SK-N-SH treated with all-trans-retinoic acid at 6 μM for 48 hours (cell line): ENCODE results near the gene MAML2.

ENCODE experiments used
- ATAC-seq: fragments of 200-7000 bp; cut with Tn5 transposase; 3 replicates; pipeline ENCODE4 v1.9.1; 2020; ENCODE audit warnings: mild to moderate bottlenecking, moderate library complexity
- ARNTL ChIP-seq: fragments of 450-650 bp; formaldehyde crosslinking; IDR thresholded peaks from 2 replicates; pipeline ENCODE4 v1.5.0; 2020; ENCODE audit warnings: low read depth, mild to moderate bottlenecking, moderate library complexity, borderline replicate concordance
- BACH2 ChIP-seq: fragments of 250-450 bp; sonication (Bioruptor Pico); IDR thresholded peaks from 2 replicates; pipeline ENCODE4 v1.9.0; 2021; ENCODE audit warnings: mild to moderate bottlenecking, borderline replicate concordance
- CSDC2 ChIP-seq: fragments of 250-450 bp; sonication (Bioruptor Pico); IDR thresholded peaks from 2 replicates; pipeline ENCODE4 v1.5.0; 2020; ENCODE audit warnings: mild to moderate bottlenecking, moderate library complexity
- GLIS3 ChIP-seq: fragments of 250-450 bp; sonication (Bioruptor Pico); IDR thresholded peaks from 2 replicates; pipeline ENCODE4 v1.5.0; 2020; ENCODE audit warnings: mild to moderate bottlenecking, moderate library complexity
- ISL1 ChIP-seq: fragments of 250-450 bp; sonication (Bioruptor Pico); IDR thresholded peaks from 2 replicates; pipeline ENCODE4 v2.1.2; 2022; ENCODE audit warnings: mild to moderate bottlenecking, moderate library complexity
- OSR1 ChIP-seq: fragments of 250-450 bp; sonication (Bioruptor Pico); IDR thresholded peaks from 2 replicates; pipeline ENCODE4 v1.8.0; 2022; ENCODE audit warnings: moderate library complexity, mild to moderate bottlenecking, inconsistent platforms
- PATZ1 ChIP-seq: fragments of 250-450 bp; sonication (Bioruptor Pico); IDR thresholded peaks from 2 replicates; pipeline ENCODE4 v1.8.0; 2020; ENCODE audit warnings: mild to moderate bottlenecking, moderate library complexity, borderline replicate concordance
- PPARA ChIP-seq: fragments of 250-450 bp; sonication (Bioruptor Pico); IDR thresholded peaks from 2 replicates; pipeline ENCODE4 v1.5.0; 2020; ENCODE audit warnings: mild to moderate bottlenecking, borderline replicate concordance
- RARB ChIP-seq: fragments of 250-450 bp; sonication (Bioruptor Pico); IDR thresholded peaks from 2 replicates; pipeline ENCODE4 v1.8.0; 2021; ENCODE audit warnings: mild to moderate bottlenecking, moderate library complexity
- SNAI2 ChIP-seq: fragments of 250-450 bp; sonication (Bioruptor Pico); IDR thresholded peaks from 2 replicates; pipeline ENCODE4 v1.5.0; 2020; ENCODE audit warnings: mild to moderate bottlenecking, moderate library complexity
- TCF4 ChIP-seq: fragments of 250-450 bp; sonication (Bioruptor Pico); IDR thresholded peaks from 2 replicates; pipeline ENCODE4 v1.8.0; 2021; ENCODE audit warnings: mild to moderate bottlenecking, moderate library complexity, borderline replicate concordance
- TOX ChIP-seq: fragments of 250-450 bp; sonication (Bioruptor Pico); IDR thresholded peaks from 2 replicates; pipeline ENCODE4 v1.8.0; 2021; ENCODE audit warnings: mild to moderate bottlenecking, moderate library complexity, borderline replicate concordance
- ZC3H10 ChIP-seq: fragments of 250-450 bp; sonication (Bioruptor Pico); IDR thresholded peaks from 2 replicates; pipeline ENCODE4 v1.5.1; 2021; ENCODE audit warnings: mild to moderate bottlenecking, moderate library complexity
- ZFP3 ChIP-seq: fragments of 250-450 bp; sonication (Bioruptor Pico); IDR thresholded peaks from 2 replicates; pipeline ENCODE4 v1.5.0; 2020; ENCODE audit warnings: mild to moderate bottlenecking, moderate library complexity
- ZNF565 ChIP-seq: fragments of 450-650 bp; formaldehyde crosslinking; conservative IDR thresholded peaks from 2 replicates; pipeline ENCODE4 v1.5.0; 2020; ENCODE audit warnings: low read depth, mild to moderate bottlenecking, moderate library complexity
- ZNF70 ChIP-seq: fragments of 450-650 bp; formaldehyde crosslinking; IDR thresholded peaks from 2 replicates; pipeline ENCODE4 v1.5.0; 2020; ENCODE audit warnings: mild to moderate bottlenecking, moderate library complexity
- ZNF8 ChIP-seq: fragments of 450-650 bp; formaldehyde crosslinking; IDR thresholded peaks from 2 replicates; pipeline ENCODE4 v1.5.0; 2020; ENCODE audit warnings: mild to moderate bottlenecking, moderate library complexity
- TF ChIP-seq, protein P1 (sequence below): fragments of 250-450 bp; sonication (Bioruptor Pico); IDR thresholded peaks from 2 replicates; pipeline ENCODE4 v1.5.0; 2020; ENCODE audit warnings: mild to moderate bottlenecking, moderate library complexity
- TF ChIP-seq, protein P2 (sequence below): fragments of 250-450 bp; sonication (Bioruptor Pico); IDR thresholded peaks from 2 replicates; pipeline ENCODE4 v1.5.1; 2021; ENCODE audit warnings: mild to moderate bottlenecking, moderate library complexity
- TF ChIP-seq, protein P3 (sequence below): fragments of 250-450 bp; sonication (Bioruptor Pico); IDR thresholded peaks from 2 replicates; pipeline ENCODE4 v1.5.1; 2020; ENCODE audit warnings: low read depth, mild to moderate bottlenecking, moderate library complexity
- TF ChIP-seq, protein P4 (sequence below): fragments of 250-450 bp; sonication (Bioruptor Pico); IDR thresholded peaks from 2 replicates; pipeline ENCODE4 v1.8.0; 2021; ENCODE audit warnings: low read depth, mild to moderate bottlenecking, moderate library complexity, borderline replicate concordance

MAML2 gene

DNA sequence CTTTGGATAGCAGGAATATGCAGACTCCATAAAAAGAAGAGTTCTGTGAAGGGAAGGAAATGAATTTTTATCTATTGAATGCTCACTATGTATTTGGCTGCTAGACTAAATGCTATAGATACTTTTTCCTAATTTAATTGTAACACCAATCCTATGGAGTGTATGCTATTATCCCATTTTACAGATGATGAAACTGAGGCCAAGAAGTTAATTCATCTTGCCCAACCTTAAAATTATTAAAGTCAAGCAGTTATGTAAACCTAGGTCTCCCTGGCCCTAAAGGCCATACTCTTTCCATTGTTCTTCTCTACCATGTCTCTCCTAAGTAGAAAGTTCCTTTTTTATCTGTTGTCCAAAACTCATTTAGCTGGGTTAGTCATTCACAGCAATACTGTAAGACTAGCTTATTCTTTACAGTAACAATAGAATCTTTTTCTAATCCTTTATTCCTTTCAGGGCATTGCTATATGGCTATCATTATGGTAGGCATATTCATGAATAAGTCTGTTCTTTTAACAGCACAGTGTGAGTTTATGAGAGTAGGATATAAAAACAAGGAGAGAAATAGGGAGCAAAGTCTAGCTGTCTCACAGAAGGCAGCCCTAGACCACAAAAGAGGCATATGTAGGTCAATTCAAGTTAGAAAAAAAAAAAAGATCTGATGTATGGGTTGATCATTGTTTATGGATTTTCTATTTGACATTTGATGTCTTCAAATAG, 50.5 kb downstream of the MAML2 start:
- no peak for TF ChIP-seq ZFP3 (CRISPR knock-in tag)
- TF ChIP-seq OSR1 (CRISPR knock-in tag): no peak
- no peak for TF ChIP-seq GLIS3 (CRISPR knock-in tag)
- TF ChIP-seq PPARA: no peak
- TF ChIP-seq, protein P1, sequence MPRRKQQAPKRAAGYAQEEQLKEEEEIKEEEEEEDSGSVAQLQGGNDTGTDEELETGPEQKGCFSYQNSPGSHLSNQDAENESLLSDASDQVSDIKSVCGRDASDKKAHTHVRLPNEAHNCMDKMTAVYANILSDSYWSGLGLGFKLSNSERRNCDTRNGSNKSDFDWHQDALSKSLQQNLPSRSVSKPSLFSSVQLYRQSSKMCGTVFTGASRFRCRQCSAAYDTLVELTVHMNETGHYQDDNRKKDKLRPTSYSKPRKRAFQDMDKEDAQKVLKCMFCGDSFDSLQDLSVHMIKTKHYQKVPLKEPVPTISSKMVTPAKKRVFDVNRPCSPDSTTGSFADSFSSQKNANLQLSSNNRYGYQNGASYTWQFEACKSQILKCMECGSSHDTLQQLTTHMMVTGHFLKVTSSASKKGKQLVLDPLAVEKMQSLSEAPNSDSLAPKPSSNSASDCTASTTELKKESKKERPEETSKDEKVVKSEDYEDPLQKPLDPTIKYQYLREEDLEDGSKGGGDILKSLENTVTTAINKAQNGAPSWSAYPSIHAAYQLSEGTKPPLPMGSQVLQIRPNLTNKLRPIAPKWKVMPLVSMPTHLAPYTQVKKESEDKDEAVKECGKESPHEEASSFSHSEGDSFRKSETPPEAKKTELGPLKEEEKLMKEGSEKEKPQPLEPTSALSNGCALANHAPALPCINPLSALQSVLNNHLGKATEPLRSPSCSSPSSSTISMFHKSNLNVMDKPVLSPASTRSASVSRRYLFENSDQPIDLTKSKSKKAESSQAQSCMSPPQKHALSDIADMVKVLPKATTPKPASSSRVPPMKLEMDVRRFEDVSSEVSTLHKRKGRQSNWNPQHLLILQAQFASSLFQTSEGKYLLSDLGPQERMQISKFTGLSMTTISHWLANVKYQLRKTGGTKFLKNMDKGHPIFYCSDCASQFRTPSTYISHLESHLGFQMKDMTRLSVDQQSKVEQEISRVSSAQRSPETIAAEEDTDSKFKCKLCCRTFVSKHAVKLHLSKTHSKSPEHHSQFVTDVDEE (CRISPR knock-in tag): no peak
- peak; percentile 66; the same call in 1 of the 2 replicates for TF ChIP-seq ZNF8 (CRISPR knock-in tag)
- TF ChIP-seq, all 23 proteins: peak for 1
- ATAC-seq: peak; percentile 32; the same call in 2 of the 3 replicates

DNA sequence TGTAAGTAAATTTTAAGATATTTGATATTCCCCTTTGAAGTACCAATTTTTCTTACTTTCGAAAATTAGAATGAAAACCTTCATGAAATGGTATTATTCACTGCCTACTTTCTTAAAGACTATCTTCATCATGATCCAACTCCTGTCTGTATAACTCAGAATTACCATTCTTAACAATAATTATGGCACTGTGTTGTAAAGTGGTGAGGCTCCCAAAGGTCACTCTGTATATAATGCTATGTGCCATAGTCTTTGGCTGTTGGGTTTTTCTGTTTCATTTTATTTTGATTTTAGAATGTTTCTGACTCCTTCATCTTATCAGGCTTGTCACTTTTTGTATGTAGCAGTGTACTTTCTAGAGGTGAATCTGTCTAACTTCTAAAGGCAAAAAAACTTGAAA, 52.4 kb downstream of the MAML2 start:
- TF ChIP-seq ZC3H10 (CRISPR knock-in tag) (no peak), BACH2 (CRISPR knock-in tag) (no peak), CSDC2 (CRISPR knock-in tag) (no peak), TCF4 (no peak), ZFP3 (CRISPR knock-in tag) (no peak), GLIS3 (CRISPR knock-in tag) (no peak), ARNTL (CRISPR knock-in tag) (no peak), SNAI2 (CRISPR knock-in tag) (no peak), ISL1 (CRISPR knock-in tag) (no peak), OSR1 (CRISPR knock-in tag) (no peak), RARB (CRISPR knock-in tag) (no peak), ZNF565 (no peak), TOX (no peak), ZNF70 (CRISPR knock-in tag) (no peak), PATZ1 (no peak), ZNF8 (CRISPR knock-in tag) (no peak)
- TF ChIP-seq, protein P1 (CRISPR knock-in tag): no peak
- TF ChIP-seq, protein P2, sequence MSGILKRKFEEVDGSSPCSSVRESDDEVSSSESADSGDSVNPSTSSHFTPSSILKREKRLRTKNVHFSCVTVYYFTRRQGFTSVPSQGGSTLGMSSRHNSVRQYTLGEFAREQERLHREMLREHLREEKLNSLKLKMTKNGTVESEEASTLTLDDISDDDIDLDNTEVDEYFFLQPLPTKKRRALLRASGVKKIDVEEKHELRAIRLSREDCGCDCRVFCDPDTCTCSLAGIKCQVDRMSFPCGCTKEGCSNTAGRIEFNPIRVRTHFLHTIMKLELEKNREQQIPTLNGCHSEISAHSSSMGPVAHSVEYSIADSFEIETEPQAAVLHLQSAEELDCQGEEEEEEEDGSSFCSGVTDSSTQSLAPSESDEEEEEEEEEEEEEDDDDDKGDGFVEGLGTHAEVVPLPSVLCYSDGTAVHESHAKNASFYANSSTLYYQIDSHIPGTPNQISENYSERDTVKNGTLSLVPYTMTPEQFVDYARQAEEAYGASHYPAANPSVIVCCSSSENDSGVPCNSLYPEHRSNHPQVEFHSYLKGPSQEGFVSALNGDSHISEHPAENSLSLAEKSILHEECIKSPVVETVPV: no peak
- TF ChIP-seq, protein P3, sequence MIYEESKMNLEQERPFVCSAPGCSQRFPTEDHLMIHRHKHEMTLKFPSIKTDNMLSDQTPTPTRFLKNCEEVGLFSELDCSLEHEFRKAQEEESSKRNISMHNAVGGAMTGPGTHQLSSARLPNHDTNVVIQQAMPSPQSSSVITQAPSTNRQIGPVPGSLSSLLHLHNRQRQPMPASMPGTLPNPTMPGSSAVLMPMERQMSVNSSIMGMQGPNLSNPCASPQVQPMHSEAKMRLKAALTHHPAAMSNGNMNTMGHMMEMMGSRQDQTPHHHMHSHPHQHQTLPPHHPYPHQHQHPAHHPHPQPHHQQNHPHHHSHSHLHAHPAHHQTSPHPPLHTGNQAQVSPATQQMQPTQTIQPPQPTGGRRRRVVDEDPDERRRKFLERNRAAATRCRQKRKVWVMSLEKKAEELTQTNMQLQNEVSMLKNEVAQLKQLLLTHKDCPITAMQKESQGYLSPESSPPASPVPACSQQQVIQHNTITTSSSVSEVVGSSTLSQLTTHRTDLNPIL (CRISPR knock-in tag): no peak
- TF ChIP-seq, protein P4, sequence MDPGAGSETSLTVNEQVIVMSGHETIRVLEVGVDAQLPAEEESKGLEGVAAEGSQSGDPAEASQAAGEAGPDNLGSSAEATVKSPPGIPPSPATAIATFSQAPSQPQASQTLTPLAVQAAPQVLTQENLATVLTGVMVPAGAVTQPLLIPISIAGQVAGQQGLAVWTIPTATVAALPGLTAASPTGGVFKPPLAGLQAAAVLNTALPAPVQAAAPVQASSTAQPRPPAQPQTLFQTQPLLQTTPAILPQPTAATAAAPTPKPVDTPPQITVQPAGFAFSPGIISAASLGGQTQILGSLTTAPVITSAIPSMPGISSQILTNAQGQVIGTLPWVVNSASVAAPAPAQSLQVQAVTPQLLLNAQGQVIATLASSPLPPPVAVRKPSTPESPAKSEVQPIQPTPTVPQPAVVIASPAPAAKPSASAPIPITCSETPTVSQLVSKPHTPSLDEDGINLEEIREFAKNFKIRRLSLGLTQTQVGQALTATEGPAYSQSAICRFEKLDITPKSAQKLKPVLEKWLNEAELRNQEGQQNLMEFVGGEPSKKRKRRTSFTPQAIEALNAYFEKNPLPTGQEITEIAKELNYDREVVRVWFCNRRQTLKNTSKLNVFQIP (CRISPR knock-in tag): no peak
- no peak for ATAC-seq
